ENCODE data around the gene ZNF367.
"Not testable (repeated sequence)": the region's sequence is repeated elsewhere in the genome, so short reads cannot be mapped to it uniquely, and the experiment has no call there.

ZNF367 gene

GRCh38 chr9:96400132-96400910 is 17.8 kb downstream of the ZNF367 start:
- DNase-seq (ENCODE audit: low read depth in 3 of 3): no peak

- no peak for DNase-seq (ENCODE audit: low read depth in 3 of 3)
These were observed 18.9 kb downstream of the ZNF367 start for GRCh38 chr9:96399325-96399633.

GRCh38 chr9:96398582-96399324 is 19.4 kb downstream of the ZNF367 start:
- no peak for DNase-seq (ENCODE audit: low read depth in 3 of 3)

- DNase-seq (ENCODE audit: low read depth in 3 of 3): no peak
These were observed 22.2 kb downstream of the ZNF367 start for GRCh38 chr9:96395964-96396363.

GRCh38 chr9:96394832-96395496 is 23.2 kb downstream of the ZNF367 start:
- DNase-seq (ENCODE audit: low read depth in 3 of 3): no peak

- no peak for DNase-seq (ENCODE audit: low read depth in 3 of 3)
These were observed 25.9 kb downstream of the ZNF367 start for GRCh38 chr9:96392263-96392662.

- DNase-seq (ENCODE audit: low read depth in 3 of 3): no peak
These were observed 27.0 kb downstream of the ZNF367 start for GRCh38 chr9:96391021-96391765.

GRCh38 chr9:96388144-96388543 is 30.0 kb downstream of the ZNF367 start:
- DNase-seq (ENCODE audit: low read depth in 3 of 3): no peak

GRCh38 chr9:96386157-96386556 is 32.0 kb downstream of the ZNF367 start:
- no peak for DNase-seq (ENCODE audit: low read depth in 3 of 3)

- no peak for DNase-seq (ENCODE audit: low read depth in 3 of 3)
These were observed 34.8 kb downstream of the ZNF367 start, which contains the start of gene SLC35D2 for GRCh38 chr9:96383165-96383942. SLC35D2 (minus strand) TSS chr9:96383711; CDS start chr9:96383634, 77 bp downstream.

GRCh38 chr9:96382839-96383164 is 35.4 kb downstream of the ZNF367 start:
- DNase-seq (ENCODE audit: low read depth in 3 of 3): no peak

- no peak for DNase-seq (ENCODE audit: low read depth in 3 of 3)
These were observed 36.0 kb downstream of the ZNF367 start for GRCh38 chr9:96382175-96382574.

- no peak for DNase-seq (ENCODE audit: low read depth in 3 of 3)
These were observed 36.5 kb downstream of the ZNF367 start for GRCh38 chr9:96381696-96382095.

GRCh38 chr9:96381125-96381524 is 37.0 kb downstream of the ZNF367 start:
- DNase-seq (ENCODE audit: low read depth in 3 of 3): no peak

- DNase-seq (ENCODE audit: low read depth in 3 of 3): no peak
These were observed 38.7 kb downstream of the ZNF367 start for GRCh38 chr9:96379461-96379860.

GRCh38 chr9:96378187-96378586 is 40.0 kb downstream of the ZNF367 start:
- no peak for DNase-seq (ENCODE audit: low read depth in 3 of 3)

- DNase-seq (ENCODE audit: low read depth in 3 of 3): no peak
These were observed 41.0 kb downstream of the ZNF367 start for GRCh38 chr9:96376891-96377874.

- not testable (repeated sequence) for DNase-seq (ENCODE audit: low read depth in 3 of 3)
These were observed 42.7 kb downstream of the ZNF367 start for GRCh38 chr9:96375507-96375906.

- no peak for DNase-seq (ENCODE audit: low read depth in 3 of 3)
These were observed 50.2 kb downstream of the ZNF367 start for GRCh38 chr9:96367943-96368342.
